Right lobe of liver (tissue), 6 donors: Measurements from ENCODE around the gene RNF141. TPM values are rescaled to one million over a fixed set of nuclear protein-coding genes. Genes with fewer than 3 reads are reported as not detected.
A peak's percentile ranks its signal among the peaks of the same experiment; 100 is the strongest.

Source experiments
- ATAC-seq, 4 donors: fragments of 200-7000 bp; cut with Tn5 transposase; one replicate each; pipeline ENCODE4 v1.9.1; 2020; ENCODE audit warnings: mild to moderate bottlenecking in 4 of 4, moderate library complexity in 4 of 4
- DNase-seq, 3 donors: peaks; one replicate each; pipeline ENCODE4 v3.0.0-alpha.2; 2020
- H3K27ac ChIP-seq, 3 donors: fragments of 200-600 bp; one replicate each; pipeline ENCODE4 v1.8.0; 2022
- H3K27me3 ChIP-seq, 2 donors: fragments of 200-600 bp; one replicate each; pipeline ENCODE4 v1.8.0; 2022
- H3K36me3 ChIP-seq, 4 donors: fragments of 200-600 bp; sonication (generic) in 1 of 4; one replicate each; pipeline versions ENCODE4 v1.5.1 to v1.8.0; 2017 to 2022; ENCODE audit warnings: control low read depth in 1 of 4
- H3K4me1 ChIP-seq, 4 donors: fragments of 200-600 bp; sonication (generic) in 1 of 4; one replicate each; pipeline versions ENCODE4 v1.5.1 to v1.8.0; 2017 to 2022; ENCODE audit warnings: control low read depth in 1 of 4
- H3K4me3 ChIP-seq, 3 donors: fragments of 200-600 bp; one replicate each; pipeline ENCODE4 v1.8.0; 2022
- H3K9me3 ChIP-seq, 4 donors: fragments of 200-600 bp; sonication (generic) in 1 of 4; one replicate each; pipeline versions ENCODE4 v1.5.1 to v1.8.0; 2017 to 2022; ENCODE audit warnings: control low read depth in 1 of 4
- POLR2A ChIP-seq: fragments of 450-650 bp; IDR thresholded peaks from one replicate; pipeline ENCODE4 v1.6.1; 2017; ENCODE audit warnings: antibody characterized with exemption, mild to moderate bottlenecking
- WGBS: methylation state at CpG from one replicate; pipeline ENCODE4 v1.1.6; 2018; ENCODE audit warnings: low coverage, low lambda C conversion rate; ENCODE audit not compliant: insufficient coverage; ENCODE audit errors: missing lambda C conversion rate; 5-methylcytosine and 5-hydroxymethylcytosine counted together
- intact Hi-C, 2 donors: fragments of 100-400 bp; cut with DNase I; formaldehyde crosslinking; loops; one replicate each; pipeline versions ENCODE4 v1.11.2 to v1.14.1; 2022
- total RNA-seq, 6 experiments: library from RNA; depleted of rRNA in 2 of 6; stranded (reverse); fragments of >200 nt in 2 of 6; fragmentation: NEBNext Ultra II Directional in 3 of 6; extraction: Animal tissue kit (Norgen Biotek cat#: 25700) in 3 of 6; gene quantifications; one replicate each; pipeline versions ENCODE4 v1.1.0 to v1.2.4, GENCODE V29; 2016 to 2023
- TF ChIP-seq, protein P1 (sequence below), 4 donors: fragments of 200-600 bp in 3 of 4; fragments of 450-650 bp in 1 of 4; IDR thresholded peaks; one replicate each; pipeline versions ENCODE4 v1.5.1 to v1.8.0; 2016 to 2022; ENCODE audit warnings: antibody characterized with exemption in 4 of 4, mild to moderate bottlenecking in 2 of 4
- donor health status: DM: no; HTN: yes; CAD: no.
- donor health status: DM: no; HTN: no; CAD: no.
- donor health status: DM: no; HTN: no; CAD: no.
- donor health status: DM: no; HTN: yes; CAD: no.
- donor health status: DM: no; HTN: yes; CAD: no.

The RNF141 gene
- total RNA-seq, 6 experiments from 2014 or later, result 11.2 to 21.0 (median 15.1) TPM

GRCh38 chr11:10488121-10488933, 52.7 kb downstream of the RNF141 start:
- 80% methylated on average over 8 of the region's 13 CpGs for WGBS
- H3K36me3 ChIP-seq, result no peaks in the 10 kb centered on the region

DNA sequence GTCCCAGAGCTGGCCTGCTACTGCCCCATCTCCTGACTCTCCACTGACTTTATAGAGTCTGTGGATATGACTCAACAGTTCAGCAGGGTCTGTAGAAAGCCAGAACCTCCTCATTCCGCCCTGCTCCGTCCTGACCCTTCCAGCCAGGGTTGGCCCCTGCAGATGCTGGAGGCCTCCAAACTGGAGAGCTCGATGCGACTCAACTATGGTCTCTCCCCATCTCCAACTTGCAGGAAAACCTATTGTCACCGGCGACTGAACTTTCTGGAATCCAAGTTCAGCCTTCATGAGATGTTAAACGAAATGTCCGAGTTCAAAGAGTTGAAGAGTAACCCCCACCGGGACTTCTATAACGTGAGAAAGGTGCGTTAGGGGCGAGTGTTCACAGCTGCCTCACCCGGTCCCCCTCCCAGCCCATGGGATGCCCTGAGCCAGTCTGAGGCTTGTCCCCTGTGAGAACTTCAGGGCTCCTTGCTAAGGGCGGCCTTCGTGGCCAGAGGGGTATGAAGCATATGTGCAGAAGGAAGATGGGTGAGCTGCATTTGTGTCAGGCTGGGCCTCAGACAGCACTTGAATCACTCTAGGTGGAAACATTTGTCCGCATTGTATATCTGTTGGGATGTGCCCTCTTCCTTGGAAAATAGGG, 53.9 kb downstream of the RNF141 start:
- Histone ChIP-seq H3K4me3 (no peak overlapping the region), H3K27ac (no peak overlapping the region), H3K36me3 (no peaks in the 10 kb centered on the region), H3K9me3 (no peaks in the 10 kb centered on the region), H3K4me1 (peaks cover 0 to 4% (median 0%) of the 10 kb centered on the region in 4 donors), H3K27me3 (no peaks in the 10 kb centered on the region)
- peak in 1 of 3 donors; percentile 34 for DNase-seq
- TF ChIP-seq, protein P1, sequence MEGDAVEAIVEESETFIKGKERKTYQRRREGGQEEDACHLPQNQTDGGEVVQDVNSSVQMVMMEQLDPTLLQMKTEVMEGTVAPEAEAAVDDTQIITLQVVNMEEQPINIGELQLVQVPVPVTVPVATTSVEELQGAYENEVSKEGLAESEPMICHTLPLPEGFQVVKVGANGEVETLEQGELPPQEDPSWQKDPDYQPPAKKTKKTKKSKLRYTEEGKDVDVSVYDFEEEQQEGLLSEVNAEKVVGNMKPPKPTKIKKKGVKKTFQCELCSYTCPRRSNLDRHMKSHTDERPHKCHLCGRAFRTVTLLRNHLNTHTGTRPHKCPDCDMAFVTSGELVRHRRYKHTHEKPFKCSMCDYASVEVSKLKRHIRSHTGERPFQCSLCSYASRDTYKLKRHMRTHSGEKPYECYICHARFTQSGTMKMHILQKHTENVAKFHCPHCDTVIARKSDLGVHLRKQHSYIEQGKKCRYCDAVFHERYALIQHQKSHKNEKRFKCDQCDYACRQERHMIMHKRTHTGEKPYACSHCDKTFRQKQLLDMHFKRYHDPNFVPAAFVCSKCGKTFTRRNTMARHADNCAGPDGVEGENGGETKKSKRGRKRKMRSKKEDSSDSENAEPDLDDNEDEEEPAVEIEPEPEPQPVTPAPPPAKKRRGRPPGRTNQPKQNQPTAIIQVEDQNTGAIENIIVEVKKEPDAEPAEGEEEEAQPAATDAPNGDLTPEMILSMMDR (IDR thresholded peaks at IDR 0.05), result no peak
- no peak for TF ChIP-seq POLR2A
- intact Hi-C loops, result no loop called here
- no peak for ATAC-seq
- 90% methylated on average over 2 of the region's 16 CpGs for WGBS

More at GRCh38 chr11:10488121-10488933, 52.7 kb downstream of the RNF141 start:
- intact Hi-C loops, result no loop called here
- TF ChIP-seq POLR2A, result no peak
- TF ChIP-seq, protein P1 (IDR thresholded peaks at IDR 0.05), result no peak
- DNase-seq (peak in 1 of 3 donors; percentile 39), ATAC-seq (no peak)
- no peak overlapping the region for H3K27ac ChIP-seq
- H3K9me3 ChIP-seq, result no peaks in the 10 kb centered on the region
- H3K4me3 ChIP-seq, result no peak overlapping the region
- no peaks in the 10 kb centered on the region for H3K27me3 ChIP-seq
- H3K4me1 ChIP-seq, result peaks cover 0 to 4% (median 0%) of the 10 kb centered on the region in 4 donors

DNA sequence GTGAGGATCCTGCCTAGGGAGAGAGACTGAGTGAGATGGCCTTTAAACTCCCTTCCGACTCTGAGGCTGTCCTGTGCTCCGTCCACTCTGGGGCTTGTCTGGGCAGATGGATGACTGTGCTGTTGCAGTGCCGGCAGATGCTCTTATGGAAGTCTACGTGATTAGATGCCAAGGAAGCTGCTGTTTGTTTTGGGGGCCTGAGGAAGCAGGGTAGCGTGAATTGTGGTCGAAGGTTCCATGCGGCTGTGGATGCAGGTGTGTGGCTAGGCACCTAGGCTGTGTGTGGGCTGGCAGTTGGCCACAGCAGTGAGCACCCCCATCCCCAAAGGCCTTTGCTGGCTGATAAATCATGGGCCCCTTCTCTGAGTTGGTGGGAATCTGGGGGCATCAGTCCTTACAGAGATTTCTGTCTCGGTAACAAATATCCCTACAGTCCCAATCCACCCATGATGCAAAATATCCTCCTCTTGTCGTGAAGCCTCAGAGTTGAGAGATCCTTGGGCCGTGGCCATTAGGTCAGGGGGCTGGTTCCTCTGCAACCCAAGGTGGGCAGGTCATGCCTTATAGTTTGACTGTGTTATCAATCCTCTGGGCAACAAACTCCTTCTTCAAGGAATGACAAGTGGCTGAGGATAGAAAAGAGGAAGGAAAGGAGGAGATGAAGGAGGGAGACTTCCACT, 54.7 kb downstream of the RNF141 start:
- intact Hi-C loops, result no loop called here
- Histone ChIP-seq H3K4me1 (peaks cover 0 to 4% (median 0%) of the 10 kb centered on the region in 4 donors), H3K36me3 (no peaks in the 10 kb centered on the region), H3K4me3 (no peak overlapping the region), H3K27me3 (no peaks in the 10 kb centered on the region), H3K9me3 (no peaks in the 10 kb centered on the region), H3K27ac (no peak overlapping the region)
- 97% methylated on average over 5 of the region's 10 CpGs for WGBS
- DNase-seq (no peak), ATAC-seq (no peak)
- TF ChIP-seq, protein P1 (IDR thresholded peaks at IDR 0.05), result no peak
- no peak for TF ChIP-seq POLR2A

DNA sequence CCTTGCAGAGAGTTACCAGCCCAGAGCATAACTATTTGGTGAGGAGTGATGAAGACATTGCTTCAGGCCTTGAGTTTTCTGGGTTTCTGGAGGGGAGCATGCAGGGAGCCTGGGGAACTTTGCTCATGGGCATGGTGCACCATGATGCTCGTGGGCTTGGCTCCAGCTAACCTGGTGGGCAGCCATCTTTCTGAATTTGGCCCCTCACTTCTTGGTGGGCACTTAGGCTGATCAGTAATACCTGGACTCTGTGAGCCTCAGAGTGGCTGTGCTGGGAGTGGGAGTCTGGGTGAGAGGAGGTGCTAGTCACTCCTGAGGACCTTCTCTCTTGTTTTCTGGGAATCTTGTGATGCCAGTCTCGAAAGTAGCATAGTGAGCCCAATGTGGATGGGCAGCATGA, 55.3 kb downstream of the RNF141 start:
- no peak for DNase-seq
- TF ChIP-seq POLR2A, result no peak
- TF ChIP-seq, protein P1 (IDR thresholded peaks at IDR 0.05), result no peak
- H3K36me3 ChIP-seq, result no peaks in the 10 kb centered on the region
- no peaks in the 10 kb centered on the region for H3K9me3 ChIP-seq
- no peak overlapping the region for H3K27ac ChIP-seq
- no peak for ATAC-seq
- H3K4me3 ChIP-seq, result no peak overlapping the region
- peaks cover 0 to under 1% (median 0%) of the 10 kb centered on the region in 4 donors for H3K4me1 ChIP-seq
- WGBS, result no CpG with 5 or more reads among the region's 2 CpGs
- no peaks in the 10 kb centered on the region for H3K27me3 ChIP-seq
- intact Hi-C loops, result no loop called here
